ENCODE results near the gene MRPL53.

Gene MRPL53

GRCh38 chr2:74472086-74472944, at the start of gene MRPL53:
Gene MRPL53, minus strand, starts transcription at chr2:74472680. Its CDS starts 20 bp downstream, at chr2:74472660.
- peak; percentile 91 for DNase-seq

GRCh38 chr2:74516650-74517049, 44.2 kb upstream of the MRPL53 start:
- DNase-seq, result no peak

GRCh38 chr2:74515981-74516633, 43.6 kb upstream of the MRPL53 start:
- no peak for DNase-seq

- no peak for DNase-seq
Observed at GRCh38 chr2:74515271-74515980, 42.9 kb upstream of the MRPL53 start.

- peak; percentile 33 for DNase-seq
Observed at GRCh38 chr2:74514368-74515270, 42.1 kb upstream of the MRPL53 start, which contains the start of gene TLX2. Gene TLX2, plus strand, starts transcription at chr2:74514450. Its CDS starts 357 bp downstream, at chr2:74514807.

GRCh38 chr2:74513605-74514367, 41.3 kb upstream of the MRPL53 start:
- peak; percentile 17 for DNase-seq

- no peak for DNase-seq
Observed at GRCh38 chr2:74512744-74513604, 40.5 kb upstream of the MRPL53 start.

- peak; percentile 7 for DNase-seq
Observed at GRCh38 chr2:74511104-74511989, 38.9 kb upstream of the MRPL53 start.

GRCh38 chr2:74510272-74510671, 37.8 kb upstream of the MRPL53 start:
- no peak for DNase-seq

DNA sequence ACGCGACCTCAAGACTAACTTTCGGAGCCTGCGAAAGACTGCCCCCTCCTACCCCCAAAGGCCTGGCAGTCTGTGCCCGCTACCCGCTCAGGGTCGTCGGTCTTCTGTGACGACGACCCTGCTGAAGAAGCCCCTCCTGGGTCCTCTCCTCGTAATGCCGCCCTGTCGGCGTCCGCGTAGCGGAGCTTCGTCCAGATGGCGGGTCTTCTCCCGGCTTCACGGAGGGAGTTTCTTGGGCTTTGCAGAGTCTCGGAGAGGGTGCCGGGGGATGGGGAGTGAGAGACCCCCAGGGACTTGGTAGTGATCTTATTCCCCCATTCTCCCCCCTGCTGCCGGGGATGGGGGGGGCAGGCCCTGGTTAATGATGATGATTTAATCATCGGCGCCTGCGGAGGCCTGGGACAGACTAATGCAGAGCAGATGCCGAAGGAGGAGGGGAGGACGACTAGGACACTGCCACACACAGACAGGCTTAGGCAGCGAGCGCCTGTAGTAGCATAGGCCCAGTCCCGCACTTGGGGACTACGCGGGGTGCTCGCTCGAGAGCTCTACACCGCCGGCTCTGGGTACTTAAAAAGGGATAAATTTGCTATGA, 35.5 kb upstream of the MRPL53 start:
- DNase-seq, result peak; percentile 71

- peak; percentile 97 for DNase-seq
Observed at GRCh38 chr2:74507145-74507925, 34.9 kb upstream of the MRPL53 start, which contains the start of gene PCGF1. Gene PCGF1, minus strand, starts transcription at chr2:74507695. Its CDS starts 27 bp downstream, at chr2:74507668.

DNA sequence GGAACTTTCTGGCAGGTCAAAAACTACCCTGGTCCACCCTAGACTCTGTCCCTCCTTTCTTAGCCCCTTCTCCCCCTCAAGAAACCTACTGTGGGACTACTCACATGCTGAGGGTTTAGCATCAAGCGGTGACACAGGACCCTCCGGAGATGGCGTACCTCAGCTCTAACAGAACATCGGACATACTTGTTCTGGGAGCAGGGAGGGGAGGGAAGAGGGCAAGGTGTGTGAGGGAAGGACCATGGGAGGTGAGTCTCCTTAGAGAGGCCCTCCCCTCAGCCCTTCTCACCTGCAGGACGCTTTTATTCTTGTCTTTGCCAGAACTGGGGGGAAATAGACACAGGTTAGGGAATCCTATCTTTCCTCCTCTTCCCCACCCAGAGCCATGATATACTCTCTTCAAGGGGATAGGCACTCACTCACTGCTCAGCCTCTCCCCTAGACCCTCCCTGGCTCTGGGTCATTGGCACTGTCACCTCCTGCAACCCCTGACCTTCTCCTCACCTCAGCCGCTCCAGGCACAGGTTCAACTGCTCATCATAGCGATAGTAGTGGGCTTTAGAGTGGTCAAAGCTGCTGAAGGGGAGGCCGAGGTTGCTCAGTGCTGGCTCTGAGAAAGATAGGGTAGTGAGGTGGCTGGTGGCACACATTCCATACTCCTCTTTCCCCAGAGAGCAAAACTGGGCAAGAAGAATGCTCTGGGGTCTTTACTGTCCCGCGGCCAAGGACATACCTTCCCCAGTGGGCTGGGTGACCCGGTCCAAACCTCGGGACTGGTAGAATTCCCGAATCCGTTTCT, 33.2 kb upstream of the MRPL53 start:
- no peak for DNase-seq

DNA sequence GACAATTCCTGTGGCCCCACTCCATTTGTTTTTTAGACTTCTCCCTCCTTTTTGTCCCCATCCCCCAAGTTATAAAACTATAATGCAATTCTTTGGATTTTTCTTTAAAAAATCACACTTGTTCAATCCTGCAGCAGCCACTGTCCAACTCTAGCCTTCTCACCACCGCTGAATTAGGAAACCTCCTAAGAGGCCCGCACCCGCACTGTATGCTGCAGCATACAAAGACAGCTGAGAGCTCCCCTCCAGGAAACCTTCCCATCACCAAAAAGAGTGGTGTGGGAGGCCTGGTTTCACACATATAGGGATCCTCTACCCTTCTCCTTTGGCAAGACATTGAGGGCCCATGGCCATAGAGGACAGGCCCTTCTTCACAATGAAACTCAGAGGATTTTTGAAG, 32.1 kb upstream of the MRPL53 start:
- no peak for DNase-seq

GRCh38 chr2:74503506-74504475, 31.3 kb upstream of the MRPL53 start:
- DNase-seq, result no peak

- peak; percentile 64 for DNase-seq
Observed at GRCh38 chr2:74502720-74503505, 30.4 kb upstream of the MRPL53 start.

Measured in NCI-H69 (cell line).